ENCODE data around the gene LGSN.
"Not testable (repeated sequence)": the region's sequence is repeated elsewhere in the genome, so short reads cannot be mapped to it uniquely, and the experiment has no call there.

LGSN gene, protein sequence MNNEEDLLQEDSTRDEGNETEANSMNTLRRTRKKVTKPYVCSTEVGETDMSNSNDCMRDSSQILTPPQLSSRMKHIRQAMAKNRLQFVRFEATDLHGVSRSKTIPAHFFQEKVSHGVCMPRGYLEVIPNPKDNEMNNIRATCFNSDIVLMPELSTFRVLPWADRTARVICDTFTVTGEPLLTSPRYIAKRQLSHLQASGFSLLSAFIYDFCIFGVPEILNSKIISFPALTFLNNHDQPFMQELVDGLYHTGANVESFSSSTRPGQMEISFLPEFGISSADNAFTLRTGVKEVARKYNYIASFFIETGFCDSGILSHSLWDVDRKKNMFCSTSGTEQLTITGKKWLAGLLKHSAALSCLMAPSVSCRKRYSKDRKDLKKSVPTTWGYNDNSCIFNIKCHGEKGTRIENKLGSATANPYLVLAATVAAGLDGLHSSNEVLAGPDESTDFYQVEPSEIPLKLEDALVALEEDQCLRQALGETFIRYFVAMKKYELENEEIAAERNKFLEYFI

GRCh38 chr6:63319939-63320338 lies at the start of gene LGSN:
LGSN (minus strand) TSS chr6:63319983; CDS start chr6:63319943, 40 bp downstream.
- no peak for DNase-seq

DNA sequence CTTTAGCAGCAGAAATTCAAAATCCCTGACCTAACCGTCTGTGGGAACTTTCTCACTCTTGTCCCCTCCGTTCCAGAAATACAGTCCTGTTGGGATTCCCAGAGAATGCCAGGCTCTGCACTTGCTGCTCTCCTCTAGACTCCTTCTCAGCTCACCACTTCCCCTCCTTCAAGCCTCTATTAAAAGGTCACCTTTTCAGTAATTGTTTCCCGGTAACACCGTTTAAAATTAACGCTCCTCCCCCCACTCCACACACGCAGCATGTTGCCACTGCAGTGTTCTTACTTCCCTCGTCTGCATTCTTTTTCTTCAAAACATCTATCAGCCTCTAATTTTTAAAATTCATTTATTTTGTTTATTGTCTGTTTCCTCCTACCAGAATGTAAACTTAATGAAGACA lies 48.6 kb upstream of the LGSN start:
- DNase-seq = no peak

DNA sequence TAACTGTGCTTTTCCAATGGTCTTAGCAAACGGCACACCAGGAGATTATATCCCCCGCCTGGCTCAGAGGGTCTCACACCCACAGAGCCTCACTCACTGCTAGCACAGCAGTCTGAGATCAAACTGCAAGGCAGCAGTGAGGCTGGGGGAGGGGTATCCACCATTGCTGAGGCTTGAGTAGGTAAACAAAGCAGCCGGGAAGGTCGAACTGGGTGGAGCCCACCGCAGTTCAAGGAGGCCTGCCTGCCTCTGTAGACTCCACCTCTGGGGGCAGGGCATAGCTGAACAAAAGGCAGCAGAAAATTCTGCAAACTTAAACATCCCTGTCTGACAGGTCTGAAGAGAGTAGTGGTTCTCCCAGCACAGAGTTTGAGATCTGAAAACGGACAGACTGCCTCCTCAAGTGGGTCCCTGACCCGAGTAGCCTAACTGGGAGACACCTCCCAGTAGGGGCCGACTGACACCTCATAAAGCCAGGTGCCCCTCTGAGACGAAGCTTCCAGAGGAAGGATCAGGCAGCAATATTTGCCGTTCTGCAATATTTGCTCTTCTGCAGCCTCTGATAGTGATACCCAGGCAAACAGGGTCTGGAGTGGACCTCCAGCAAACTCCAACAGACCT lies 42.8 kb upstream of the LGSN start:
- DNase-seq = not testable (repeated sequence)

GRCh38 chr6:63357384-63357783 lies 37.6 kb upstream of the LGSN start:
- not testable (repeated sequence) for DNase-seq

GRCh38 chr6:63355632-63356031 lies 35.8 kb upstream of the LGSN start:
- DNase-seq = no peak

GRCh38 chr6:63353286-63353630 lies 33.5 kb upstream of the LGSN start:
- no peak for DNase-seq

DNA sequence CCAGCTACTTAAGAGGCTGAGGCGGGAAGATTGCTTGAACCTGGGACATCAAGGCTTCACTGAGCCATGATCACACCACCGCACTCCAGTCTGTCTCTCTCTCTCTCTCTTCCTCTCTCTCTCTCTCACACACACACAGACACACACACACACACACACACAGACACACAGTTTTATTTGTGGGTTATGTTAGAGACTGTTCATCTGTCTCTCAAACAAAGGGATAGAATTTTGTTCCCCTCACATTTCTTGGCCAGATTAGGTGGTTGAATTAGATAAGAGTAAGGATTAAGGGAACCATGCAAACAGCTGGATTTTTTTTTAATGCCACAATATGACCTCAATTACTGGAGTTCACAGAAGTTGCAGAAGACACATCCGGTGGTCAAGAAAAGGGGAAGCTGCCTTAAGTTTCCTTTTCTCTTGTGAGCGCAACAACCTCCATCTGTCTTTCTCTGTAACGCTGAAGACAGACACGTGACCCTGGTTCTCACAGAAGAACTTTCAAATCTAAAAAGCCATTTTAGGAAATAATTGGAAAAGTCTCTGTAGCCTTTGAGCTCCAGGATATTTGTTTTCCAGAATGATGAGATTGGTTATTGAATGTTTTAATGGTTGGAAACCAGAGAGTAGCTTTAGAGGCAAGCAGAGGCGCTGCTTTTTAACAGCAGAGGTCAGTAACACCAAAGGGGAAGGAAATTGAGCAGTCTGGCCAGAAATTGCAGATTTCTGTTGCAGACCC lies 32.9 kb upstream of the LGSN start:
- no peak for DNase-seq

DNA sequence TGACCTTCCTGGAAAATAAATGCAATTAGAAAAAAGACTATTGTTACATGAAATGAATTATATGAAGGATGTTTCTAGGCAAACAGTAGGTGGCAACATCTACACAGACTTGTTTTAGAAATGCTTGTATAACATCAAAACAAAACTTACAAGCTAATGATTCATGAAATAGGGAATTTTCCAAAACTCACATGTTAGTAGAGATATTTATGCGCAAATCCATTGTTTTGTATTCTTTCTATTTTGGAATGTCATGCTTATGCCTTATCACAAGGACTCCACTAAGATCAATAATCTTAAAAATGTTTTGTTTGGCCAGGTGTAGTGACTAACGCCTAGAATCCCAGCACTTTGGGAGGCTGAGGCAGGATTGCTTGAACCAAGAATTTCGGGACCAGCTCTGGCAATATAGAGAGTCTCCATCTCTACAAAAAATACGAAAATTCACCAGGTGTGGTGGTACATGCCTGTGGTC lies 32.3 kb upstream of the LGSN start:
- peak; percentile 6 for DNase-seq

DNA sequence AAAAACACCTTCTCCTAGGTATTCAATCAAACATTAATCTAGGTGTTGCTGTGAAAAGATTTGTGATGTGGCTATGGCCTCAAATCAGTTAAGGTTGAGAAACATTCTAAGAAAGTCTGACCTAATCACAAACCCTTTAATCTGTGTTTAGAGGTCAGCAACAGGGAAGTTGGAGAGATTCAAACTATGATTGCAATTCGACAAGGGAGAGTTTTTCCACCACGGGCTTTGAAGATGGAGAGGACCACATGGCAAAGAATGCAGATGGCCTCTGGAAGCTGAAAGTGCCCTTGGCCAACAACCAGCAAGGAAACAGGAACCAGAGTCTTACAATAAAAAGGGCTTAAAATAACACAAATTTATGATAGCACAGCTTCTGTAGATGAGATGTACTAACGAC lies 29.6 kb upstream of the LGSN start:
- no peak for DNase-seq

- no peak for DNase-seq
These were observed 29.1 kb upstream of the LGSN start for GRCh38 chr6:63348836-63349235.

GRCh38 chr6:63347599-63347998 lies 27.8 kb upstream of the LGSN start:
- DNase-seq = peak; percentile 77

- no peak for DNase-seq
These were observed 26.5 kb upstream of the LGSN start for GRCh38 chr6:63346217-63346835.

DNA sequence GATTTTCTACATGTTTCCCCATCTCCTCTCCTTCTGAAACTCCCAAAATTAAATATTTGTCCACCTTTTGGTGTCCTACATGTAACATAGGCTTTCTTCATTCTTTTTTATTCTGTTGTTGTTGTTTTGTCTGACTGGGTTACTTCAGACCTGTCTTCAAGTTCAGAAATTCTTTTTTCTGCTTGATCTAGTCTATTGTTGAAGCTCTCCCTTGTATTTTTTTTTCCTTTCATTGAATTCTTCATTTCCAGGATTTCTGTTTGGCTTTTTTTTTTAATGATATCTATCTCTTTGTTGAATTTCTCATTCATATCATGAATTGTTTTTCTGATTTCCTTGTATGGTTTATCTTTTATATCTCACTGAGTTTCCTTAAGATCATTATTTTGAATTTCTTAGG lies 20.6 kb upstream of the LGSN start:
- DNase-seq = no peak

GRCh38 chr6:63334652-63335051 lies 14.9 kb upstream of the LGSN start:
- DNase-seq = not testable (repeated sequence)

DNA sequence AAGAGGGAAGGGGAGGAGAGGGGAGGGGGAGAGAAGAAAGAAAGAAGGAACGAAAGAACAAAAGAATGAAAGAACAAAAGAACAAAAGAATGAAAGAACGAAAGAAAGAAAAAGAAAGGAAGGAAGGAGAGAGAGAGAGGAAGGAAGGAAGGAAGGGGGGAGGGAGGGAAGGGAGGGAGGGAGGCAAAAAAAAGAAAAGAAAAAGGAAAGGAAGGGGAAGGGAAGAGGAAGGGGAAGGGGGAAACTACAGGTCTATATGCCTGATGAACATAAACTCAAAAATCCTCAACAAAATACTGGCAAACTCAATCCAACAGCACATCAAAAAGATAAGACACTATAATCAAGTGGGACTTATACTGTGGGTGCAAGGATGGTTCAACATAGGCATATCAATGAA lies 13.7 kb upstream of the LGSN start:
- no peak for DNase-seq

GRCh38 chr6:63326630-63327029 lies 6.8 kb upstream of the LGSN start:
- not testable (repeated sequence) for DNase-seq

DNA sequence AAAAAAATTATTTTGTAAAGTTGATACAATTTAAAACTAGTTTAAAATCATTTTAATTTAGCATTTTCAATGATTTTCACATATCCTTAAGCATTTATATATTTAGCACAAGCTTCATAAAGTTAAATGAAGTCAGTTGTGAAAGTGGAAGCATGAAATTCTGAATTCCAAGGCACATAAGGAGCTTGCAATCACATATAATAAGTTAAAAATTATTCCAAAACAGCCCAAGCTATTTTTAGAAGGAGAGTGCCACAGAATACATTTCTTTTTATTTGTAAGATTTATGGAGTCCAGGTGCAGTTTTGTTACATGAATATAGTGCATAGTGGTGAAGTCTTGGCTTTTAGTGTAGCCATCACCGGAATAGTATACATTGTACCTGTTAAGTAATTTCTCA lies 3.2 kb upstream of the LGSN start:
- no peak for DNase-seq

DNA sequence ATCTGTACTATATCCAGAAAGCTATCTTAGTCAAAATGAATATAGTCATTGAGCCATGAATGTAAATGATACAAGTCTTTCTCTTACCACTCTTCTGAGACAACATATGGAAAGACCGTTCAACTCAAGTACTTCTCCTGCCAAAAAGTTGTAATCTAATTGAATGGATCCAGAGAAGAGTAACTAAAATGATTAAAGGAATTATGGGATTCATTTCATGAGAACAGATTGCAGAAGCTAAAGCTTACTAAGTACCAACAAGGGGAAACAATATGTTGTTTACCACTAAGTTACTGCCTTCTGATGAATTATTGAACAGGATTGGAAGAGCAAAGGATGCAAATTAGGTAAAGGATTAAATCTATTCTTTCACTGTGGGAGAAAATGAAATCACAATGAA lies 2.0 kb upstream of the LGSN start:
- DNase-seq = no peak

DNA sequence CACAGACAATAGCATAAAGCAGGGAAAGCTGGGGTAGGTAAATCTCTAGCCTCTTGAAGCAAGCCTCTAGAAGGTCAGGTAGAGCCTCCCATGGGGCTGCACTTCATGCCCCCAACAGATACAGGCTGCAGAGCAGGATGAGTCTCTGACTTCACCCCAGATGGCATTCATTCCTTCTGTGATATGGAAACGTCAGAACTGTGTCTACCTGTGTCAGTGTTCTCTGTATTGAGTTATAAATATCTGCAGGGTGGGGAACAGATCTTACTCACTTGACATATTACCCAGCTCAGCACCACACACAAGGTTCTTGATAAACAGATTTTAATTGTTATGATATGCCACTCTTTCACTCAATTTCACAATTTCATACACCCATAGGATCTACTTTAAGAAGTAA lies 2.1 kb downstream of the LGSN start:
- DNase-seq = no peak

- no peak for DNase-seq
These were observed 3.7 kb downstream of the LGSN start for GRCh38 chr6:63316113-63316512.

DNA sequence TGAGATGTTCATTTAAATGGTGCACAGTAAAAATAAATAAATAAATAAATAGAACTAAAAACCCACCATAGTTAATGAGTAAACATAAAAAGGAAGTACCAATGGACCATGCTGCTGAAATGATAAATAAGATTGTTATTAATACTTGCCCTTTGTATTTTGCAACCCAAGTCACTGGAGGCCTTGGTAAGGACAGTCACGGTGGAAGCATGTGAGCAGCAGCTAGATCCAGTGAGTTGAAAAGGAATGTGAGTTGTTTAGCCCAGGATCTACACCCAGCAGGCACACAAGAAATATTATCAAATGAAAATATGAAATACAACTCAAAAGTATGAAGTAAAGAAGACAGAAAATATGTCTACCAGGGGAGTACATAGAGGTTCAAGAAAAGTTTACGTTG lies 6.7 kb downstream of the LGSN start:
- no peak for DNase-seq

DNA sequence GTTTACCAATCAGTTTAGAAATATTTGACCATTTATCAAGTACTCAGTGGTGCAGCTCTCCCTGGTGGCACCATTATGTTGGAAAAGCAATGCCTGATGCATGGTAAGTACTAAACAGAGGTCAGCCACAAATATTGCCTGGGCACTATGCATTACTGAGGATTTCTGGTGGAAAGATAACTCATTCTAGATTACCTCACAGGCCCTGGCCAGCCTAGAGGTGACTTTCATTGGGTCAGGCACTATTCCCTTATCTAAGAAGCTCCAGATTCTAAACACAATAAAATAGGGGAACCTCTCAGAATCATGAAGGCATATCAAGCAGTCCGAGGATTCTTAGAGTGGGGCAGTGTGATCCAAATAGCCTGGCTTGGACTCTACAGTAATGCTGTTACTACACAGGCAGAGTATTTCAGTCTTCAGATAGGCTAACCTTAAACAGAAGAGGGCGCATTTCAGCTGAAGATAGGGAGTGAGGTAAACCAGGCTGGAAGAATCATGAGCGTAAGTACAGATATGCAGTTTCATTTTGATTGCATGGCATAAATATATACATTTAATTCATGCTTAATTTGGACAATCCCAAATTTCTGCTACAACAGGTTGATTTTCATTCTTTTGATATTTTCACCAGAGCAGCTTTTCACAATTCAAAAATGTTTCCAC lies 12.1 kb downstream of the LGSN start:
- peak; percentile 44 for DNase-seq

DNA sequence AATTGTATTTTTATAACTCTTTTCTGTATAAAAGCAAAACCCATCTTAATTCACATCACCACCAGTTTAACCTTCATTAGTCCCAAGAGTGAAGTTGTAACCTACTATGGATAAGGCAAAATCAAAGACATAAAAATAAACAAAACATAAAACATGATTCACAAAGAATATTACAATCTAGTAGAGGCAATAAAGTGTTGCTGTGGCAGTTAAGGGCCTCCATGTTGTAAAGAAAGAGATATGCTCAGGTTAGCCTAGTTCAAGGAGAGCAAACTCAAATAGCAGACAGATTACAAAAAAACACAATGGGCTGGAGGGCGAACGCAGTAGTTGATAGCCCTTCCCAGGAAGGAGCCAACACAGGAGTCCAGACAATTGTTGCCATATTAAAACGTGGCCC lies 13.4 kb downstream of the LGSN start:
- DNase-seq = no peak
